ENCODE measurements around the gene SSTR3. TPM values are rescaled to one million over a fixed set of nuclear protein-coding genes. Genes with fewer than 3 reads are reported as not detected.
A peak's percentile ranks its signal among the peaks of the same experiment; 100 is the strongest.
"Not testable (repeated sequence)": the region's sequence is repeated elsewhere in the genome, so short reads cannot be mapped to it uniquely, and the experiment has no call there.

The SSTR3 gene
- total RNA-seq, 1 experiment from 2014 or later, result 0.21 TPM

- H3K27me3 ChIP-seq (ENCODE audit: control insufficient read depth, insufficient read depth, low read length); DNase-seq; H3K36me3 ChIP-seq (replicated peaks; ENCODE audit: control insufficient read depth, insufficient read depth, low read length); H3K4me3 ChIP-seq (ENCODE audit: insufficient read depth, low read depth, low read length): not testable (repeated sequence)
Observed at GRCh38 chr22:37170689-37171405, 41.4 kb downstream of the SSTR3 start.

GRCh38 chr22:37169947-37170688, 42.2 kb downstream of the SSTR3 start:
- Histone ChIP-seq H3K27me3 (ENCODE audit: control insufficient read depth, insufficient read depth, low read length) (no peaks in the 10 kb centered on the region), H3K36me3 (replicated peaks; ENCODE audit: control insufficient read depth, insufficient read depth, low read length) (no peaks in the 10 kb centered on the region), H3K4me3 (ENCODE audit: insufficient read depth, low read depth, low read length) (no peak overlapping the region)
- DNase-seq, result peak; percentile 49

- Histone ChIP-seq H3K4me3 (ENCODE audit: insufficient read depth, low read depth, low read length) (no peak overlapping the region), H3K36me3 (replicated peaks; ENCODE audit: control insufficient read depth, insufficient read depth, low read length) (no peaks in the 10 kb centered on the region), H3K27me3 (ENCODE audit: control insufficient read depth, insufficient read depth, low read length) (no peaks in the 10 kb centered on the region)
- DNase-seq, result peak; percentile 27
Observed at GRCh38 chr22:37169406-37169805, 42.9 kb downstream of the SSTR3 start.

GRCh38 chr22:37167981-37168647, 44.2 kb downstream of the SSTR3 start:
- Histone ChIP-seq H3K4me3 (ENCODE audit: insufficient read depth, low read depth, low read length) (no peak overlapping the region), H3K36me3 (replicated peaks; ENCODE audit: control insufficient read depth, insufficient read depth, low read length) (no peaks in the 10 kb centered on the region), H3K27me3 (ENCODE audit: control insufficient read depth, insufficient read depth, low read length) (no peaks in the 10 kb centered on the region)
- no peak for DNase-seq

- Histone ChIP-seq H3K36me3 (replicated peaks; ENCODE audit: control insufficient read depth, insufficient read depth, low read length) (no peaks in the 10 kb centered on the region), H3K27me3 (ENCODE audit: control insufficient read depth, insufficient read depth, low read length) (no peaks in the 10 kb centered on the region), H3K4me3 (ENCODE audit: insufficient read depth, low read depth, low read length) (no peak overlapping the region)
- no peak for DNase-seq
Observed at GRCh38 chr22:37167176-37167980, 44.9 kb downstream of the SSTR3 start.

- no peak overlapping the region for H3K4me3 ChIP-seq (ENCODE audit: insufficient read depth, low read depth, low read length)
- peak; percentile 96 for DNase-seq
- no peaks in the 10 kb centered on the region for H3K27me3 ChIP-seq (ENCODE audit: control insufficient read depth, insufficient read depth, low read length)
- H3K36me3 ChIP-seq (replicated peaks; ENCODE audit: control insufficient read depth, insufficient read depth, low read length), result no peaks in the 10 kb centered on the region
Observed at GRCh38 chr22:37166675-37167066, 45.6 kb downstream of the SSTR3 start.

- no peak overlapping the region for H3K4me3 ChIP-seq (ENCODE audit: insufficient read depth, low read depth, low read length)
- DNase-seq, result no peak
Observed at GRCh38 chr22:37165940-37166674, 46.2 kb downstream of the SSTR3 start.

GRCh38 chr22:37165066-37165465, 47.2 kb downstream of the SSTR3 start:
- Histone ChIP-seq H3K4me3 (ENCODE audit: insufficient read depth, low read depth, low read length) (no peak overlapping the region), H3K36me3 (replicated peaks; ENCODE audit: control insufficient read depth, insufficient read depth, low read length) (no peaks in the 10 kb centered on the region), H3K27me3 (ENCODE audit: control insufficient read depth, insufficient read depth, low read length) (no peaks in the 10 kb centered on the region)
- no peak for DNase-seq

More at GRCh38 chr22:37165940-37166674, 46.2 kb downstream of the SSTR3 start:
- Histone ChIP-seq H3K36me3 (replicated peaks; ENCODE audit: control insufficient read depth, insufficient read depth, low read length) (no peaks in the 10 kb centered on the region), H3K27me3 (ENCODE audit: control insufficient read depth, insufficient read depth, low read length) (no peaks in the 10 kb centered on the region)

- Histone ChIP-seq H3K36me3 (replicated peaks; ENCODE audit: control insufficient read depth, insufficient read depth, low read length) (no peaks in the 10 kb centered on the region), H3K4me3 (ENCODE audit: insufficient read depth, low read depth, low read length) (no peak overlapping the region), H3K27me3 (ENCODE audit: control insufficient read depth, insufficient read depth, low read length) (peaks cover under 1% of the 10 kb centered on the region; the same call in 1 of the 2 replicates)
- no peak for DNase-seq
Observed at GRCh38 chr22:37164505-37164887, 47.8 kb downstream of the SSTR3 start.

- no peak for DNase-seq
- H3K4me3 ChIP-seq (ENCODE audit: insufficient read depth, low read depth, low read length), result no peak overlapping the region
- H3K36me3 ChIP-seq (replicated peaks; ENCODE audit: control insufficient read depth, insufficient read depth, low read length), result no peaks in the 10 kb centered on the region
- H3K27me3 ChIP-seq (ENCODE audit: control insufficient read depth, insufficient read depth, low read length), result peaks cover 1% of the 10 kb centered on the region; the same call in 1 of the 2 replicates
Observed at GRCh38 chr22:37163575-37164504, 48.4 kb downstream of the SSTR3 start.

GRCh38 chr22:37163096-37163489, 49.2 kb downstream of the SSTR3 start:
- Histone ChIP-seq H3K4me3 (ENCODE audit: insufficient read depth, low read depth, low read length) (no peak overlapping the region), H3K36me3 (replicated peaks; ENCODE audit: control insufficient read depth, insufficient read depth, low read length) (no peaks in the 10 kb centered on the region), H3K27me3 (ENCODE audit: control insufficient read depth, insufficient read depth, low read length) (peaks cover 1% of the 10 kb centered on the region; the same call in 1 of the 2 replicates)
- no peak for DNase-seq

- Histone ChIP-seq H3K27me3 (ENCODE audit: control insufficient read depth, insufficient read depth, low read length) (peaks cover 1% of the 10 kb centered on the region; the same call in 1 of the 2 replicates), H3K36me3 (replicated peaks; ENCODE audit: control insufficient read depth, insufficient read depth, low read length) (no peaks in the 10 kb centered on the region), H3K4me3 (ENCODE audit: insufficient read depth, low read depth, low read length) (no peak overlapping the region)
- DNase-seq, result peak; percentile 54
Observed at GRCh38 chr22:37162221-37163095, 49.8 kb downstream of the SSTR3 start.
